ENCODE results near the gene MXI1. TPM values are rescaled to one million over a fixed set of nuclear protein-coding genes. Genes with fewer than 3 reads are reported as not detected.

The MXI1 gene
- total and polyA plus RNA-seq, 10 donors, result 6.8 to 49.4 (median 19.4) TPM

- DNase-seq, result no peak
- Histone ChIP-seq H3K4me1 (peaks cover 8 to 45% (median 23%) of the 10 kb centered on the region in 6 donors), H3K36me3 (no peaks in the 10 kb centered on the region), H3K4me3 (no peak overlapping the region), H3K27me3 (replicated peaks in 1 of 7) (no peaks in the 10 kb centered on the region), H3K9me3 (no peaks in the 10 kb centered on the region), H3K27ac (peak overlapping the region in 1 of 8 donors; percentile 23)
- TF ChIP-seq POLR2A (IDR thresholded peaks at IDR 0.05), result no peak
- TF ChIP-seq, protein P1, sequence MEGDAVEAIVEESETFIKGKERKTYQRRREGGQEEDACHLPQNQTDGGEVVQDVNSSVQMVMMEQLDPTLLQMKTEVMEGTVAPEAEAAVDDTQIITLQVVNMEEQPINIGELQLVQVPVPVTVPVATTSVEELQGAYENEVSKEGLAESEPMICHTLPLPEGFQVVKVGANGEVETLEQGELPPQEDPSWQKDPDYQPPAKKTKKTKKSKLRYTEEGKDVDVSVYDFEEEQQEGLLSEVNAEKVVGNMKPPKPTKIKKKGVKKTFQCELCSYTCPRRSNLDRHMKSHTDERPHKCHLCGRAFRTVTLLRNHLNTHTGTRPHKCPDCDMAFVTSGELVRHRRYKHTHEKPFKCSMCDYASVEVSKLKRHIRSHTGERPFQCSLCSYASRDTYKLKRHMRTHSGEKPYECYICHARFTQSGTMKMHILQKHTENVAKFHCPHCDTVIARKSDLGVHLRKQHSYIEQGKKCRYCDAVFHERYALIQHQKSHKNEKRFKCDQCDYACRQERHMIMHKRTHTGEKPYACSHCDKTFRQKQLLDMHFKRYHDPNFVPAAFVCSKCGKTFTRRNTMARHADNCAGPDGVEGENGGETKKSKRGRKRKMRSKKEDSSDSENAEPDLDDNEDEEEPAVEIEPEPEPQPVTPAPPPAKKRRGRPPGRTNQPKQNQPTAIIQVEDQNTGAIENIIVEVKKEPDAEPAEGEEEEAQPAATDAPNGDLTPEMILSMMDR (IDR thresholded peaks at IDR 0.05 in 8 of 11, conservative IDR thresholded peaks at IDR 0.05 in 3 of 11), result peak in 10 of 11 experiments; percentile 45 to 86 (median 65)
- intact Hi-C loops (cut with DNase I; ENCODE audit: low total_unique reads), result loop anchor here (5.0 kb wide), 1 partner anchor 241 kb away; no protein-coding TSS in a partner anchor
- WGBS, 5 donors, result 7 to 12% (median 9%) methylated on average over 3 of the region's 3 CpGs
These were observed 104.0 kb downstream of the MXI1 start for GRCh38 chr10:110311357-110311949.

- H3K4me3 ChIP-seq, result no peak overlapping the region
- no peaks in the 10 kb centered on the region for H3K9me3 ChIP-seq
- no peak for TF ChIP-seq POLR2AphosphoS5 (IDR thresholded peaks at IDR 0.05)
- TF ChIP-seq, protein P1 (IDR thresholded peaks at IDR 0.05 in 8 of 11, conservative IDR thresholded peaks at IDR 0.05 in 3 of 11), result no peak
- no peak for TF ChIP-seq POLR2A (IDR thresholded peaks at IDR 0.05)
- no peak for DNase-seq
- H3K36me3 ChIP-seq, result no peaks in the 10 kb centered on the region
- H3K27me3 ChIP-seq (replicated peaks in 1 of 7), result no peaks in the 10 kb centered on the region
- 66 to 94% (median 83%) methylated on average over 2 of the region's 2 CpGs for WGBS, 5 donors
- intact Hi-C loops (cut with DNase I; ENCODE audit: low total_unique reads), result loop anchor here (5.0 kb wide), 1 partner anchor 240 kb away; no protein-coding TSS in a partner anchor
- peaks cover 8 to 38% (median 20%) of the 10 kb centered on the region in 6 donors for H3K4me1 ChIP-seq
- no peak overlapping the region for H3K27ac ChIP-seq
These were observed 104.8 kb downstream of the MXI1 start for GRCh38 chr10:110312206-110312605.

DNA sequence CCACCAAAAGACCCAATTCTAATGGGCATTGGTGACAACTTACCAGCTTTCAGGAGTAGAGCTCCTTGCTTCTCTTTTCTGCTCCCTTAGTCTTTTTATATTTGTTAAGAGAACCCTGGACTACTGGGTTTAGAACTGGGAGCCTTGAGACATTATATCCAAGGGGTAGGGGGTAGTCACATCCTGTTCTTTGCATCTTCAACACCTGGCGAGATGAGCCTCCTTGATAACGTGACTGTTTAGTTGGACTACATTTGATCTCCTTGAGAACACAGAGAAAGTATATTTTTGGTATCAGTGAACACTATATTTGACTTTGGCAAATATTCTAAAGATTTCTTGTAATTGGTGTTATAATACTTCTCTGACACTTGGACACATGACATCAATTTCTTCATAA, 106.3 kb downstream of the MXI1 start:
- Histone ChIP-seq H3K4me3 (no peak overlapping the region), H3K27ac (no peak overlapping the region), H3K9me3 (no peaks in the 10 kb centered on the region), H3K4me1 (peaks cover 8 to 33% (median 19%) of the 10 kb centered on the region in 6 donors), H3K27me3 (replicated peaks in 1 of 7) (no peaks in the 10 kb centered on the region), H3K36me3 (no peaks in the 10 kb centered on the region)
- 70 to 93% (median 77%) methylated on average over 2 of the region's 2 CpGs for WGBS, 5 donors
- TF ChIP-seq POLR2AphosphoS5 (IDR thresholded peaks at IDR 0.05) (no peak), POLR2A (IDR thresholded peaks at IDR 0.05) (no peak)
- TF ChIP-seq, protein P1 (IDR thresholded peaks at IDR 0.05 in 8 of 11, conservative IDR thresholded peaks at IDR 0.05 in 3 of 11), result no peak
- DNase-seq, result no peak
- intact Hi-C loops (cut with DNase I; ENCODE audit: low total_unique reads), result loop anchor here (5.0 kb wide), 1 partner anchor 239 kb away; no protein-coding TSS in a partner anchor
